NK-92 treated with Interleukin-12 subunit alpha and Interleukin-12 subunit beta, amount 100 ng/mL, for 24 hours (cell line): ENCODE measurements around the gene ZBTB38.

Experiments used
- DNase-seq: peaks from one replicate; lab custom pipeline; 2025; lab: John Stamatoyannopoulos, UW

The ZBTB38 gene

GRCh38 chr3:141368062-141368924, at the start of gene ZBTB38:
TSS of gene ZBTB38 (plus strand) at chr3:141368504. CDS start at chr3:141442389, 73,885 bp downstream.
- no peak for DNase-seq

GRCh38 chr3:141320399-141321108, 47.8 kb upstream of the ZBTB38 start:
- DNase-seq: no peak

GRCh38 chr3:141321109-141321497, 47.2 kb upstream of the ZBTB38 start:
- no peak for DNase-seq

- no peak for DNase-seq
Observed at GRCh38 chr3:141323936-141324704, 44.2 kb upstream of the ZBTB38 start.

GRCh38 chr3:141326123-141326522, 42.2 kb upstream of the ZBTB38 start:
- no peak for DNase-seq

- no peak for DNase-seq
Observed at GRCh38 chr3:141326626-141327025, 41.7 kb upstream of the ZBTB38 start.

- no peak for DNase-seq
Observed at GRCh38 chr3:141328286-141329166, 39.8 kb upstream of the ZBTB38 start.

GRCh38 chr3:141330235-141330634, 38.1 kb upstream of the ZBTB38 start:
- DNase-seq: no peak

GRCh38 chr3:141330718-141331376, 37.5 kb upstream of the ZBTB38 start:
- no peak for DNase-seq

- DNase-seq: no peak
Observed at GRCh38 chr3:141331377-141332318, 36.7 kb upstream of the ZBTB38 start.

GRCh38 chr3:141332416-141332815, 35.9 kb upstream of the ZBTB38 start:
- DNase-seq: no peak

- DNase-seq: no peak
Observed at GRCh38 chr3:141333836-141334626, 34.3 kb upstream of the ZBTB38 start.

GRCh38 chr3:141334627-141335250, 33.6 kb upstream of the ZBTB38 start:
- DNase-seq: no peak

GRCh38 chr3:141335531-141336061, 32.7 kb upstream of the ZBTB38 start:
- DNase-seq: no peak

GRCh38 chr3:141336672-141337522, 31.4 kb upstream of the ZBTB38 start:
- no peak for DNase-seq

GRCh38 chr3:141337523-141337854, 30.8 kb upstream of the ZBTB38 start:
- DNase-seq: no peak

- DNase-seq: no peak
Observed at GRCh38 chr3:141337991-141338390, 30.3 kb upstream of the ZBTB38 start.
